Activated naive CD8-positive, alpha-beta T cell treated with anti-CD3 and anti-CD28 coated beads for 36 hours (primary cell): ENCODE results near the gene POU2F2. TPM values are rescaled to one million over a fixed set of nuclear protein-coding genes. Genes with fewer than 3 reads are reported as not detected.

Experiments
- DNase-seq: peaks from one replicate; pipeline ENCODE4 v3.0.0; 2021
- H3K27ac Mint-ChIP-seq: one replicate; pipeline ENCODE4 v1.8.0; 2022; ENCODE audit warnings: mild to moderate bottlenecking, moderate library complexity, mixed read lengths
- H3K27me3 Mint-ChIP-seq: one replicate; pipeline ENCODE4 v1.8.0; 2022; ENCODE audit warnings: mild to moderate bottlenecking, mixed read lengths
- H3K36me3 Mint-ChIP-seq: one replicate; pipeline ENCODE4 v1.8.0; 2021; ENCODE audit warnings: mild to moderate bottlenecking, mixed read lengths
- H3K4me1 Mint-ChIP-seq: one replicate; pipeline ENCODE4 v1.8.0; 2021; ENCODE audit warnings: mixed read lengths
- H3K4me3 Mint-ChIP-seq: one replicate; pipeline ENCODE4 v1.8.0; 2022; ENCODE audit warnings: mild to moderate bottlenecking, moderate library complexity, mixed read lengths
- H3K9me3 Mint-ChIP-seq: one replicate; pipeline ENCODE4 v1.8.0; 2022; ENCODE audit warnings: mixed read lengths
- total RNA-seq, 2 experiments: library from RNA; stranded (reverse); gene quantifications; one replicate each; pipeline ENCODE4 v1.2.3, GENCODE V29; 2021

POU2F2 gene
- total RNA-seq: 10 to 100 TPM; 50.8 to 52.2 TPM

DNA sequence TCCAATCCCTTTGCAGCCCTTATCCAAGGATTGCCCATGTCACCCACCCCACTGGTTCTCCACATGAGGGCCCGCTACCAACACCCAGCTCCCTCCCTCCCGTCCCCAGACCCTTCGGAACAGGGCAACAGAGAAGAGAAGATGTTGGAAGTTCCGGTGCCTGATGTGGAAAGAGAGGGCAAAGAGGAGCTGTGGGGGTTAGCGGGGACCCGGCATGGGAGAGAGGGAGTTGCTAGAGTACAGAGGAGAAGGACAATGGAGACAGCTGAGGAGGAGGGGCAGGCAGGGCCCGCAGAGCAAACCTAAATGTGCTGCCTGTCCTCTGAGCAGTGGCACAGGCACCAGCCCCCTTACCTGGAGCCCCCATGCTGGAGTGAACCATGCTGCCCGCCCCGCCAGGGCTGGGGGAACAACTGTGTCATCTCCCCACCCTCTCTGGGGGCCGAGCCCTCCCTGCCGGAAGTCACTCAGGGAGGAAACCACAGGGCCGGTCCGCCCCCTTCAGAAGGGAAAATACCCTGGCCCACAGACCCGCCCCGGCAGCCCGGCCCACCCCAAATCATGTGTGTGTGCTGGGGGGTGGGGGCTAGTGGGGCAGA lies at the start of gene POU2F2:
TSS of gene POU2F2 (minus strand) at position 417 of the 599 bp plus-strand sequence. CDS start at position 382, 35 bp downstream.
- peaks cover 55% of the 10 kb centered on the region for H3K4me1 Mint-ChIP-seq
- H3K27me3 Mint-ChIP-seq: no peaks in the 10 kb centered on the region
- H3K9me3 Mint-ChIP-seq: no peaks in the 10 kb centered on the region
- H3K36me3 Mint-ChIP-seq: no peaks in the 10 kb centered on the region
- peak; percentile 90 for DNase-seq
- H3K4me3 Mint-ChIP-seq: peak within 1 kb of the TSS; percentile 83
- H3K27ac Mint-ChIP-seq: peak within 1 kb of the TSS; percentile 93

GRCh38 chr19:42178791-42179674 lies 46.8 kb upstream of the POU2F2 start:
- Mint-ChIP-seq H3K4me1 (peaks cover 9% of the 10 kb centered on the region), H3K27me3 (peaks cover 27% of the 10 kb centered on the region)
- no peak for DNase-seq

GRCh38 chr19:42177686-42178019 lies 45.4 kb upstream of the POU2F2 start:
- H3K27ac Mint-ChIP-seq: no peak overlapping the region
- H3K36me3 Mint-ChIP-seq: no peaks in the 10 kb centered on the region
- DNase-seq: no peak
- H3K4me1 Mint-ChIP-seq: peaks cover 9% of the 10 kb centered on the region
- no peaks in the 10 kb centered on the region for H3K9me3 Mint-ChIP-seq
- H3K4me3 Mint-ChIP-seq: no peak overlapping the region
- peaks cover 27% of the 10 kb centered on the region for H3K27me3 Mint-ChIP-seq

More at GRCh38 chr19:42178791-42179674, 46.8 kb upstream of the POU2F2 start:
- Mint-ChIP-seq H3K9me3 (no peaks in the 10 kb centered on the region), H3K27ac (no peak overlapping the region), H3K36me3 (no peaks in the 10 kb centered on the region), H3K4me3 (no peak overlapping the region)

- Mint-ChIP-seq H3K27me3 (peaks cover 27% of the 10 kb centered on the region), H3K9me3 (no peaks in the 10 kb centered on the region), H3K4me1 (peaks cover 9% of the 10 kb centered on the region), H3K27ac (no peak overlapping the region), H3K4me3 (no peak overlapping the region), H3K36me3 (no peaks in the 10 kb centered on the region)
- DNase-seq: peak; percentile 85
Observed at GRCh38 chr19:42176990-42177685, 44.9 kb upstream of the POU2F2 start.

- Mint-ChIP-seq H3K9me3 (no peaks in the 10 kb centered on the region), H3K4me3 (peak overlapping the region; percentile 83), H3K27ac (no peak overlapping the region), H3K36me3 (no peaks in the 10 kb centered on the region), H3K4me1 (peaks cover 9% of the 10 kb centered on the region), H3K27me3 (peaks cover 27% of the 10 kb centered on the region)
- no peak for DNase-seq
Observed at GRCh38 chr19:42176649-42176989, 44.4 kb upstream of the POU2F2 start.

- H3K36me3 Mint-ChIP-seq: no peaks in the 10 kb centered on the region
- H3K27ac Mint-ChIP-seq: no peak overlapping the region
- no peak for DNase-seq
- peaks cover 27% of the 10 kb centered on the region for H3K27me3 Mint-ChIP-seq
- no peaks in the 10 kb centered on the region for H3K9me3 Mint-ChIP-seq
- peaks cover 9% of the 10 kb centered on the region for H3K4me1 Mint-ChIP-seq
- H3K4me3 Mint-ChIP-seq: peak overlapping the region; percentile 83
Observed at GRCh38 chr19:42175952-42176648, 43.9 kb upstream of the POU2F2 start.

GRCh38 chr19:42174958-42175734 lies 42.9 kb upstream of the POU2F2 start:
- no peak for DNase-seq
- Mint-ChIP-seq H3K9me3 (no peaks in the 10 kb centered on the region), H3K4me3 (peak overlapping the region; percentile 83), H3K27ac (no peak overlapping the region), H3K27me3 (peaks cover 27% of the 10 kb centered on the region), H3K36me3 (no peaks in the 10 kb centered on the region), H3K4me1 (peaks cover 9% of the 10 kb centered on the region)

GRCh38 chr19:42174188-42174587 lies 41.9 kb upstream of the POU2F2 start:
- peaks cover 9% of the 10 kb centered on the region for H3K4me1 Mint-ChIP-seq
- no peak overlapping the region for H3K27ac Mint-ChIP-seq
- H3K9me3 Mint-ChIP-seq: no peaks in the 10 kb centered on the region
- H3K4me3 Mint-ChIP-seq: no peak overlapping the region
- DNase-seq: no peak
- H3K36me3 Mint-ChIP-seq: no peaks in the 10 kb centered on the region
- peaks cover 24% of the 10 kb centered on the region for H3K27me3 Mint-ChIP-seq

DNA sequence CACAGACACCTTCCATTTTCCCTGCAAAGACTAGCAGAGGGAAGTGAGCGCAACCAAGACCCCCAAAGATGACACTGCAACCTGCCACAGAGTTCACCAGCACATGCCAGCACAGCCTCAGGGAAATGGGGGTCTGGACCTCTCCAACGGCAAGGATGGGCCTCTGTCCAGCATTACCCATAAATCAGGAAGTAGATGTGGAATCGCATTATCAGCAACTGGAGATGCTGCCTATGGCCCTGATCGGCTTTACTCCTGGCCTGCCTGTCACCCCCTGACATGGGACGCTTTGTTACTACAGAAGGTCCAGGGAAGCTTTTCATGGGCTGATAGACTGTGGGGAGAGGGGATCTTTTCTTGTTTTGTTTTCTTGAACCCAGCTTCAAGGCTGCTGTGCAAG lies 41.4 kb upstream of the POU2F2 start:
- H3K4me3 Mint-ChIP-seq: no peak overlapping the region
- H3K9me3 Mint-ChIP-seq: no peaks in the 10 kb centered on the region
- peaks cover 24% of the 10 kb centered on the region for H3K27me3 Mint-ChIP-seq
- peaks cover 9% of the 10 kb centered on the region for H3K4me1 Mint-ChIP-seq
- no peak overlapping the region for H3K27ac Mint-ChIP-seq
- DNase-seq: no peak
- no peaks in the 10 kb centered on the region for H3K36me3 Mint-ChIP-seq

DNA sequence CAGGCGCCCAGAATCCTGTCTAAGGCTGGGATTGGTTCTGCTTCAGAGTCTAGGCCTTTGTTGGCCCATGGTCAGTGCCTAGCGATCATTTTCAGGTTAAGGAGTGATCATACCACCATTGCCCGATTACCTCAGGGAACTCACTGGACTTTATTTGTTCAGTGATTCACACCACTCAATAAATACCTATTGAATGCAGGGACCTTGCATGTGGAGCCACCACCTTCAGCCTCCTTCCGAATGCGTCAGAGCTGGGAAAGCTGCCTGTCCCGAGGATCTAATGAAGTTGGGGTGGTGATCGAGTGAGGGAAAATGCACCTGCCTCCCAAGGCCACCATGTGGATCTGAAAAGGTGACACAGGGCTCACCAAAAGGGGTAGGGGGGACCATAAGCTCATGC lies 40.0 kb upstream of the POU2F2 start:
- DNase-seq: no peak
- Mint-ChIP-seq H3K9me3 (no peaks in the 10 kb centered on the region), H3K27me3 (peaks cover 24% of the 10 kb centered on the region), H3K4me3 (no peak overlapping the region), H3K27ac (no peak overlapping the region), H3K4me1 (peaks cover 9% of the 10 kb centered on the region), H3K36me3 (no peaks in the 10 kb centered on the region)

- no peak for DNase-seq
- peaks cover 16% of the 10 kb centered on the region for H3K27me3 Mint-ChIP-seq
- no peak overlapping the region for H3K4me3 Mint-ChIP-seq
- peaks cover 2% of the 10 kb centered on the region for H3K4me1 Mint-ChIP-seq
- no peak overlapping the region for H3K27ac Mint-ChIP-seq
- no peaks in the 10 kb centered on the region for H3K9me3 Mint-ChIP-seq
- H3K36me3 Mint-ChIP-seq: no peaks in the 10 kb centered on the region
Observed at GRCh38 chr19:42170715-42171114, 38.5 kb upstream of the POU2F2 start.

DNA sequence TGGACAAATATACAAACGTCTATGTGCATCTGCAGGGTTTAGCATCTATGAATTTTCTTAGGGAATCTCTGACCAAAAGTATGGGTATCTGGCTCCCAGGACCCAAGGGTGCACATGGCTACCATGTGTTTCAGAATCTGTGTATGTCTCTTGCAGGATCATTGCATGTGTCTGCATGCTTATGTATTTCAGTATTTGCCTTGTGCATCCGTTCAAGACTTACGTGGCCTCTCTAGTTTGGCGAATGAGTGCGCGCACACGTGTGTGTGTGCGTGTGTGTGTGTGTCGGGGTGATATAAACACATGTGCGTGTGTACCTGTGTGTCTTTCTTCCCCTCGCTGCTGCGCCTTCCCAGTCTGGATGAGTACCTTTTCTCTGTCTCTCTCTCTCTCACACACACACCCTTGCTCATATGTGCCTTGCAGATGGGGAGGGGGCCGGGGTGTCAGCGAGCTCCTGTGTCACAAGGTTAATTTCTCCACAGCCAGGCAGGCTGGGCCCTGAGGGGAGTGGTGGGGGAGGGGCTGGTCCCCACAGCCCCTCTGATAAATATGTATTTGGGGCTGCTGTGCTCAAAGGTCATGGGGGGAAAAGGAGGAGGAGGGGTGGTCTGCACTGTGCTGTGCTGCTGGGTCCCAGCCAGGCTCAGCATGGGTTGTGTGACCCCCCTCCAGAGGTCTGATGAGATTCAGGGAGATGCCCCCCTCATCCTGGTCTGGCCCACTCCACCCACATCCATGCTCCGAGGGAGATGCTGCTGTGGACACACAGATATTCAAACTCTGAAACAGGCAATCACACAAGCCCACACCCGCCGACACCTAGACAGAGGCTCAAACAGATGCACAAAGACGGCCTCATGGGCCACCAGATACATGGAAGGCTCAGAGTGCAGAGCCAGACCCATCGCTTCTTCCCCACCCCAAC lies 37.5 kb upstream of the POU2F2 start:
- H3K27me3 Mint-ChIP-seq: peaks cover 7% of the 10 kb centered on the region
- H3K4me3 Mint-ChIP-seq: no peak overlapping the region
- H3K36me3 Mint-ChIP-seq: no peaks in the 10 kb centered on the region
- DNase-seq: no peak
- no peaks in the 10 kb centered on the region for H3K4me1 Mint-ChIP-seq
- no peak overlapping the region for H3K27ac Mint-ChIP-seq
- H3K9me3 Mint-ChIP-seq: no peaks in the 10 kb centered on the region

GRCh38 chr19:42168206-42168605 lies 36.0 kb upstream of the POU2F2 start:
- no peak overlapping the region for H3K4me3 Mint-ChIP-seq
- no peak for DNase-seq
- H3K36me3 Mint-ChIP-seq: no peaks in the 10 kb centered on the region
- no peaks in the 10 kb centered on the region for H3K4me1 Mint-ChIP-seq
- H3K27me3 Mint-ChIP-seq: no peaks in the 10 kb centered on the region
- H3K27ac Mint-ChIP-seq: no peak overlapping the region
- H3K9me3 Mint-ChIP-seq: no peaks in the 10 kb centered on the region
